Nephron (organoid): ENCODE data around the gene BAMBI.

Source experiments
- H3K27ac Mint-ChIP-seq, 3 experiments: 2 replicates each; pipeline ENCODE4 v1.8.0; 2020; ENCODE audit warnings: mixed read lengths in 3 of 3, mild to moderate bottlenecking in 2 of 3, moderate library complexity in 1 of 3
- H3K27me3 Mint-ChIP-seq: 2 replicates; pipeline ENCODE4 v1.8.0; 2021; ENCODE audit warnings: low read depth, mild to moderate bottlenecking, moderate library complexity, mixed read lengths
- H3K36me3 Mint-ChIP-seq: 2 replicates; pipeline ENCODE4 v1.8.0; 2020; ENCODE audit warnings: low read depth, mixed read lengths
- H3K4me1 Mint-ChIP-seq: 2 replicates; pipeline ENCODE4 v1.8.0; 2020; ENCODE audit warnings: mixed read lengths
- H3K4me3 Mint-ChIP-seq, 3 experiments: 2 replicates each; pipeline ENCODE4 v1.8.0; 2020; ENCODE audit warnings: mild to moderate bottlenecking in 3 of 3, mixed read lengths in 3 of 3, moderate library complexity in 2 of 3
- H3K9me3 Mint-ChIP-seq: 2 replicates; pipeline ENCODE4 v1.8.0; 2020; ENCODE audit warnings: mixed read lengths
- CTCF ChIP-seq, 3 experiments: fragments of 200-600 bp; sonication (generic); IDR thresholded peaks; one replicate each; pipeline ENCODE4 v1.5.0; 2021; ENCODE audit warnings: antibody characterized with exemption in 3 of 3; ENCODE audit not compliant: unreplicated experiment in 3 of 3

Gene BAMBI

GRCh38 chr10:28709001-28709710 is 31.8 kb downstream of the BAMBI start:
- Mint-ChIP-seq H3K36me3 (no peaks in the 10 kb centered on the region), H3K27me3 (peaks cover 7% of the 10 kb centered on the region), H3K4me1 (peaks cover 26% of the 10 kb centered on the region), H3K27ac (peak overlapping the region in 2 of 3 experiments; percentile 29 to 47), H3K4me3 (no peak overlapping the region), H3K9me3 (no peaks in the 10 kb centered on the region)
- no peak for TF ChIP-seq CTCF (IDR thresholded peaks at IDR 0.05; ENCODE audit: unreplicated experiment in 3 of 3)

GRCh38 chr10:28710202-28710886 is 33.0 kb downstream of the BAMBI start:
- TF ChIP-seq CTCF (IDR thresholded peaks at IDR 0.05; ENCODE audit: unreplicated experiment in 3 of 3) = no peak
- Mint-ChIP-seq H3K36me3 (no peaks in the 10 kb centered on the region), H3K4me3 (no peak overlapping the region), H3K4me1 (peaks cover 27% of the 10 kb centered on the region), H3K27me3 (peaks cover 8% of the 10 kb centered on the region), H3K9me3 (no peaks in the 10 kb centered on the region), H3K27ac (no peak overlapping the region)

GRCh38 chr10:28711041-28711440 is 33.7 kb downstream of the BAMBI start:
- H3K27ac Mint-ChIP-seq = no peak overlapping the region
- peaks cover 12% of the 10 kb centered on the region for H3K27me3 Mint-ChIP-seq
- peaks cover 28% of the 10 kb centered on the region for H3K4me1 Mint-ChIP-seq
- TF ChIP-seq CTCF (IDR thresholded peaks at IDR 0.05; ENCODE audit: unreplicated experiment in 3 of 3) = no peak
- no peak overlapping the region for H3K4me3 Mint-ChIP-seq
- no peaks in the 10 kb centered on the region for H3K36me3 Mint-ChIP-seq
- no peaks in the 10 kb centered on the region for H3K9me3 Mint-ChIP-seq

- TF ChIP-seq CTCF (IDR thresholded peaks at IDR 0.05; ENCODE audit: unreplicated experiment in 3 of 3) = no peak
- Mint-ChIP-seq H3K27ac (no peak overlapping the region), H3K4me3 (no peak overlapping the region), H3K4me1 (peaks cover 25% of the 10 kb centered on the region), H3K9me3 (no peaks in the 10 kb centered on the region), H3K36me3 (no peaks in the 10 kb centered on the region), H3K27me3 (peaks cover 17% of the 10 kb centered on the region)
Measured at GRCh38 chr10:28711776-28712175, 34.5 kb downstream of the BAMBI start.

GRCh38 chr10:28713626-28714352 is 36.5 kb downstream of the BAMBI start:
- Mint-ChIP-seq H3K4me3 (no peak overlapping the region), H3K36me3 (no peaks in the 10 kb centered on the region), H3K9me3 (no peaks in the 10 kb centered on the region), H3K4me1 (peaks cover 23% of the 10 kb centered on the region), H3K27ac (no peak overlapping the region), H3K27me3 (peaks cover 25% of the 10 kb centered on the region)
- TF ChIP-seq CTCF (IDR thresholded peaks at IDR 0.05; ENCODE audit: unreplicated experiment in 3 of 3) = no peak
